Testis (tissue), 3 donors: ENCODE data around the gene CYP3A4. TPM values are rescaled to one million over a fixed set of nuclear protein-coding genes. Genes with fewer than 3 reads are reported as not detected.
"Not testable (repeated sequence)": the region's sequence is repeated elsewhere in the genome, so short reads cannot be mapped to it uniquely, and the experiment has no call there.

Experiments
- DNase-seq: peaks from one replicate; pipeline ENCODE4 v3.0.0-alpha.2; 2019
- H3K27ac ChIP-seq, 2 donors: fragments of 200-600 bp; sonication (generic); one replicate each; pipeline ENCODE4 v1.5.1; 2019
- H3K27me3 ChIP-seq: fragments of 200-600 bp; sonication (generic); one replicate; pipeline ENCODE4 v1.5.1; 2019
- H3K36me3 ChIP-seq: fragments of 200-600 bp; sonication (generic); one replicate; pipeline ENCODE4 v1.5.1; 2017; ENCODE audit warnings: low read depth; ENCODE audit errors: missing control alignments
- H3K4me1 ChIP-seq: fragments of 200-600 bp; sonication (generic); one replicate; pipeline ENCODE4 v1.5.1; 2019
- H3K4me3 ChIP-seq, 2 donors: fragments of 200-600 bp; sonication (generic); one replicate each; pipeline ENCODE4 v1.5.1; 2017 to 2019
- H3K9me3 ChIP-seq: fragments of 200-600 bp; sonication (generic); one replicate; pipeline ENCODE4 v1.5.1; 2017
- CTCF ChIP-seq, 3 experiments: fragments of 450-650 bp in 2 of 3; fragments of 200-600 bp in 1 of 3; sonication (generic) in 1 of 3; IDR thresholded peaks; one replicate each; pipeline ENCODE4 v1.5.1; 2016 to 2019; ENCODE audit warnings: antibody characterized with exemption in 3 of 3, mild to moderate bottlenecking in 2 of 3, moderate library complexity in 1 of 3
- POLR2A ChIP-seq: fragments of 450-650 bp; IDR thresholded peaks from one replicate; pipeline ENCODE4 v1.6.1; 2017; ENCODE audit warnings: antibody characterized with exemption, mild to moderate bottlenecking, moderate library complexity
- WGBS, 2 donors: methylation state at CpG; one replicate each; pipeline ENCODE4 v1.1.5; 2018; 5-methylcytosine and 5-hydroxymethylcytosine counted together
- intact Hi-C: fragments of 100-400 bp; cut with DNase I; formaldehyde crosslinking; loops from one replicate; pipeline ENCODE4 v1.15.1; 2023; ENCODE audit warnings: low total_unique reads
- polyA plus RNA-seq: library from polyadenylated mRNA; stranded (reverse); fragments of 350-450 nt; fragmentation: Illumina TruSeq; extraction: RNeasy Lipid Tissue Mini Kit (QIAGEN cat#74804); gene quantifications from one replicate; pipeline ENCODE4 v1.2.3, GENCODE V29; 2014; ENCODE audit warnings: low read depth, low replicate concordance; ENCODE audit not compliant: insufficient read depth
- total RNA-seq, 2 donors: library from RNA; depleted of rRNA; stranded (reverse); fragments of >200 nt; gene quantifications; one replicate each; pipeline ENCODE4 v1.2.3, GENCODE V29; 2016

Gene CYP3A4
- total and polyA plus RNA-seq, 3 donors from 2014 or later = 0.34 to 1.8 (median 1.3) TPM

GRCh38 chr7:99730992-99731391, 53.0 kb downstream of the CYP3A4 start:
- H3K4me3 ChIP-seq = no peak overlapping the region
- TF ChIP-seq POLR2A (no peak), CTCF (IDR thresholded peaks at IDR 0.05) (no peak)
- H3K27ac ChIP-seq = no peak overlapping the region
- intact Hi-C loops = no loop called here
- no peaks in the 10 kb centered on the region for H3K9me3 ChIP-seq
- H3K36me3 ChIP-seq = no peaks in the 10 kb centered on the region
- 65 to 78% methylated on average over 3 of the region's 3 CpGs for WGBS, 2 donors
- DNase-seq = no peak
- H3K27me3 ChIP-seq = no peaks in the 10 kb centered on the region
- H3K4me1 ChIP-seq = no peaks in the 10 kb centered on the region

DNA sequence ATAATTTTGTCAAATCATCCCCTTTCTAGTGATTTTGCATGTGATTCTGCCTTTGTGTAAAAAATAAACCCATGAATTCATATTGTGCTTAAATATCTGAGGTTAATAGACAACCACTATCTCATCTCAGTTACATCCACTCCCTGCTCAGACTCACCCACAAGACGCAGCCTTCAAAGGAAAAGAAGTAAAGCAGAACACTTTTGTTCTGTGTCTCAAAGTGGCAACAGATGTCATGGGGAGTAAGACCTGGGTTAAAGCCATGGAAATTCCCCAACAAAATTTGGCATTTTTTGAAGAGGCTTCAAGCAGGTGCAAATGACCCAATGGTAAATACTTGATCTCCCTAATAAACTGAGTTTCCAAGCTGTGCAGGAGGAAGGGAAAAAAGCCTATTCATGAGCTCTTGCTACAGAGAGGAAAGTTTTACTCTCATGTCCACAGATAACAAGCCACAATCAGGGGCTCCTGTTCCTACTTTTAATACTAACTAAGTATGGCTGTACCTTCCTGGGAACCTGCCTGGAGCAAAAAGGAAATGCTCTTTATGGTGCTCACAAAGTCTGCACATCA, 53.7 kb downstream of the CYP3A4 start:
- WGBS, 2 donors = 52 to 68% methylated on average over 1 of the region's 1 CpG
- DNase-seq = no peak
- Histone ChIP-seq H3K9me3 (no peaks in the 10 kb centered on the region), H3K27me3 (no peaks in the 10 kb centered on the region), H3K27ac (no peak overlapping the region), H3K4me3 (no peak overlapping the region), H3K36me3 (no peaks in the 10 kb centered on the region), H3K4me1 (no peaks in the 10 kb centered on the region)
- TF ChIP-seq CTCF (IDR thresholded peaks at IDR 0.05) (no peak), POLR2A (no peak)
- intact Hi-C loops = no loop called here

- no peak for TF ChIP-seq CTCF (IDR thresholded peaks at IDR 0.05)
- no peak for TF ChIP-seq POLR2A
- no peaks in the 10 kb centered on the region for H3K27me3 ChIP-seq
- DNase-seq = no peak
- no peaks in the 10 kb centered on the region for H3K36me3 ChIP-seq
- H3K9me3 ChIP-seq = no peaks in the 10 kb centered on the region
- H3K27ac ChIP-seq = no peak overlapping the region
- H3K4me1 ChIP-seq = no peaks in the 10 kb centered on the region
- 41 to 72% methylated on average over 5 of the region's 5 CpGs for WGBS, 2 donors
- intact Hi-C loops = no loop called here
- H3K4me3 ChIP-seq = no peak overlapping the region
These were observed 54.3 kb downstream of the CYP3A4 start for GRCh38 chr7:99729486-99730237.

DNA sequence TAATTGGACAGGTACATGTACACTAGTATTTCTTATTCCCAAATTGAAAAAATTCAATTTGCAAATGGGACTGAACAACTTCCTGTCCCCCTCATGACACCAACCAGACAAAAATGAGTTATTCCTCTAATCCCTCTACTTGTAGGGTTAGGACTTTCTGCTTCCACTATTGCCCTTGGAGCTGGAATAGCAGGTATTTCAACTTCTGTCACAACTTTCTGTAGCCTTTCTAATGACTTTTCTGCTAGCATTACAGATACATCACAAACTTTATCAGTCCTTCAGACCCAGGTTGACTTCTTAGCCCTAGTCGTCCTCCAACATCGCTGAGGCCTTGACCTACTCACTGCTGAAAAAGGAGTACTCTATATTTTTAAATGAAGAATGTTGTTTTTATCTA, 55.4 kb downstream of the CYP3A4 start:
- WGBS, 2 donors = 75 to 87% methylated on average over 2 of the region's 2 CpGs
- Histone ChIP-seq H3K27me3 (no peaks in the 10 kb centered on the region), H3K9me3 (no peaks in the 10 kb centered on the region), H3K4me3 (no peak overlapping the region), H3K36me3 (no peaks in the 10 kb centered on the region), H3K4me1 (no peaks in the 10 kb centered on the region), H3K27ac (no peak overlapping the region)
- TF ChIP-seq POLR2A (no peak), CTCF (IDR thresholded peaks at IDR 0.05) (no peak)
- DNase-seq = no peak
- intact Hi-C loops = no loop called here

GRCh38 chr7:99723201-99723600, 60.8 kb downstream of the CYP3A4 start:
- H3K27ac ChIP-seq, H3K4me3 ChIP-seq, H3K4me1 ChIP-seq, H3K36me3 ChIP-seq, intact Hi-C loops, H3K9me3 ChIP-seq, H3K27me3 ChIP-seq, DNase-seq: not testable (repeated sequence)
- 93 to 94% methylated on average over 6 of the region's 6 CpGs for WGBS, 2 donors
